SU-DHL-6 (cell line): Measurements from ENCODE around the gene CLIC5.

Experiments
- H2AFZ ChIP-seq: fragments of 200-600 bp; sonication (generic); 2 replicates; pipeline ENCODE4 v1.6.1; 2014; ENCODE audit warnings: low read depth, mild to moderate bottlenecking, moderate library complexity, mixed read lengths, antibody characterized with exemption, low read length; ENCODE audit not compliant: severe bottlenecking
- H3F3A ChIP-seq: fragments of 200-600 bp; shearing (Covaris generic); 2 replicates; pipeline ENCODE4 v1.6.0; 2016; ENCODE audit warnings: antibody characterized with exemption, mild to moderate bottlenecking; ENCODE audit not compliant: insufficient read depth
- H3K27ac ChIP-seq: fragments of 200-600 bp; sonication (generic); 2 replicates; pipeline ENCODE4 v1.5.1; 2016; ENCODE audit warnings: low read depth, mild to moderate bottlenecking, low read length, moderate library complexity, mixed read lengths
- H3K27me3 ChIP-seq: fragments of 200-600 bp; sonication (generic), shearing (Covaris generic); 2 replicates; pipeline ENCODE4 v1.6.0; 2014; ENCODE audit warnings: mild to moderate bottlenecking, low read length
- H3K36me3 ChIP-seq: fragments of 200-600 bp; sonication (generic); 2 replicates; pipeline ENCODE4 v1.6.1; 2014; ENCODE audit warnings: mild to moderate bottlenecking, low read length, mixed read lengths
- H3K4me2 ChIP-seq: fragments of 300-600, 200-600 bp; shearing (Covaris generic), sonication (generic); 2 replicates; pipeline ENCODE4 v1.6.0; 2014; ENCODE audit warnings: low read length, low read depth, mild to moderate bottlenecking; ENCODE audit not compliant: poor library complexity, severe bottlenecking
- H3K4me3 ChIP-seq: fragments of 200-600 bp; sonication (generic); 2 replicates; pipeline ENCODE4 v1.5.1; 2014; ENCODE audit warnings: antibody characterized with exemption, low read length, mild to moderate bottlenecking, mixed read lengths; ENCODE audit not compliant: insufficient read depth, poor library complexity, severe bottlenecking
- H3K79me2 ChIP-seq: fragments of 200-600 bp; sonication (generic); 2 replicates; pipeline ENCODE4 v1.6.1; 2014; ENCODE audit warnings: mild to moderate bottlenecking, low read length, moderate library complexity; ENCODE audit not compliant: insufficient read depth
- H3K9ac ChIP-seq: fragments of 200-600 bp; sonication (generic); 2 replicates; pipeline ENCODE4 v1.7.0; 2014; ENCODE audit warnings: mild to moderate bottlenecking, low read length
- H3K9me2 ChIP-seq: fragments of 200-600 bp; sonication (generic); replicated peaks from 2 replicates; pipeline ENCODE4 v1.6.1; 2014; ENCODE audit warnings: low read length; ENCODE audit not compliant: insufficient read depth
- H3K9me3 ChIP-seq: fragments of 200-600 bp; sonication (generic); 2 replicates; pipeline ENCODE4 v1.6.1; 2014; ENCODE audit warnings: low read length, mixed read lengths; ENCODE audit not compliant: insufficient read depth
- H4K20me1 ChIP-seq: fragments of 200-600 bp; sonication (generic); 2 replicates; pipeline ENCODE4 v1.6.1; 2014; ENCODE audit warnings: low read depth, mild to moderate bottlenecking, antibody characterized with exemption, low read length, moderate library complexity, mixed read lengths
- CTCF ChIP-seq: fragments of 200-600 bp; sonication (generic); IDR thresholded peaks from one replicate; pipeline ENCODE4 v1.5.1; 2017; ENCODE audit warnings: antibody characterized with exemption, mild to moderate bottlenecking, low read length, moderate library complexity; ENCODE audit not compliant: insufficient read depth, poor library complexity, severe bottlenecking
- EZH2phosphoT487 ChIP-seq: fragments of 200-600 bp; sonication (generic), shearing (Covaris generic); conservative IDR thresholded peaks from 2 replicates; pipeline ENCODE4 v1.6.1; 2018; ENCODE audit warnings: mild to moderate bottlenecking, antibody characterized with exemption, low read length, moderate library complexity, mixed read lengths

CLIC5 gene

GRCh38 chr6:46022106-46022948 lies 6.7 kb upstream of the CLIC5 start:
- no peaks in the 10 kb centered on the region for H3K9me2 ChIP-seq
- no peaks in the 10 kb centered on the region for H3K9me3 ChIP-seq
- no peak overlapping the region for H3K9ac ChIP-seq
- H2AFZ ChIP-seq: no peak overlapping the region
- no peaks in the 10 kb centered on the region for H3K36me3 ChIP-seq
- H3K27me3 ChIP-seq: peaks cover 4% of the 10 kb centered on the region; the same call in 1 of the 2 replicates
- TF ChIP-seq CTCF (no peak), EZH2phosphoT487 (no peak)
- no peaks in the 10 kb centered on the region for H4K20me1 ChIP-seq
- H3K4me3 ChIP-seq: no peak overlapping the region
- H3F3A ChIP-seq: no peaks in the 10 kb centered on the region
- H3K4me2 ChIP-seq: no peak overlapping the region
- no peaks in the 10 kb centered on the region for H3K79me2 ChIP-seq
- no peak overlapping the region for H3K27ac ChIP-seq

GRCh38 chr6:46017726-46018125 lies 2.1 kb upstream of the CLIC5 start:
- Histone ChIP-seq H3K27me3 (peaks cover 4% of the 10 kb centered on the region; the same call in 1 of the 2 replicates), H3K9ac (no peak overlapping the region), H3K9me2 (no peaks in the 10 kb centered on the region), H3K4me3 (no peak overlapping the region), H3K27ac (no peak overlapping the region), H3K4me2 (no peak overlapping the region), H3K79me2 (no peaks in the 10 kb centered on the region), H2AFZ (no peak overlapping the region), H3F3A (no peaks in the 10 kb centered on the region), H3K36me3 (no peaks in the 10 kb centered on the region), H4K20me1 (no peaks in the 10 kb centered on the region), H3K9me3 (peaks cover 6% of the 10 kb centered on the region; the same call in 1 of the 2 replicates)
- TF ChIP-seq EZH2phosphoT487: no peak
- TF ChIP-seq CTCF: no peak

- no peak for TF ChIP-seq CTCF
- no peak for TF ChIP-seq EZH2phosphoT487
- no peak overlapping the region for H3K27ac ChIP-seq
- peaks cover 4% of the 10 kb centered on the region; the same call in 1 of the 2 replicates for H3K27me3 ChIP-seq
- H3K9ac ChIP-seq: no peak overlapping the region
- no peaks in the 10 kb centered on the region for H3K79me2 ChIP-seq
- H3F3A ChIP-seq: no peaks in the 10 kb centered on the region
- H3K4me2 ChIP-seq: peak overlapping the region; percentile 2
- H2AFZ ChIP-seq: no peak overlapping the region
- H3K36me3 ChIP-seq: no peaks in the 10 kb centered on the region
- H3K9me2 ChIP-seq: no peaks in the 10 kb centered on the region
- no peak overlapping the region for H3K4me3 ChIP-seq
- no peaks in the 10 kb centered on the region for H4K20me1 ChIP-seq
- H3K9me3 ChIP-seq: peaks cover 6% of the 10 kb centered on the region; the same call in 1 of the 2 replicates
Observed at GRCh38 chr6:46016063-46016608, 476 bp upstream of the CLIC5 start.
